KOPT-K1 (cell line): ENCODE data around the gene RAB3C.

Source experiments
- H3K27ac ChIP-seq: fragments of 200-600 bp; sonication (generic); 2 replicates; pipeline ENCODE4 v1.5.1; 2016; ENCODE audit warnings: antibody characterized with exemption, mild to moderate bottlenecking, low read depth, low read length; ENCODE audit not compliant: poor library complexity, severe bottlenecking
- H3K36me3 ChIP-seq: fragments of 200-600 bp; sonication (generic); 2 replicates; pipeline ENCODE4 v1.5.1; 2017; ENCODE audit warnings: antibody characterized with exemption, mild to moderate bottlenecking, low read length, moderate library complexity; ENCODE audit not compliant: insufficient read depth
- H3K9me3 ChIP-seq: fragments of 200-600 bp; sonication (generic); 2 replicates; pipeline ENCODE4 v1.5.1; 2017; ENCODE audit warnings: antibody characterized with exemption, low read length, mild to moderate bottlenecking; ENCODE audit not compliant: insufficient read depth, poor library complexity, severe bottlenecking

Gene RAB3C

GRCh38 chr5:58852566-58852965 lies 269.7 kb downstream of the RAB3C start:
- H3K9me3 ChIP-seq = no peaks in the 10 kb centered on the region
- no peaks in the 10 kb centered on the region for H3K36me3 ChIP-seq
- H3K27ac ChIP-seq = no peak overlapping the region

GRCh38 chr5:58854441-58854840 lies 271.6 kb downstream of the RAB3C start:
- H3K9me3 ChIP-seq = no peaks in the 10 kb centered on the region
- no peak overlapping the region for H3K27ac ChIP-seq

GRCh38 chr5:58855851-58856739 lies 273.2 kb downstream of the RAB3C start:
- no peaks in the 10 kb centered on the region for H3K36me3 ChIP-seq
- H3K9me3 ChIP-seq = no peaks in the 10 kb centered on the region
- no peak overlapping the region for H3K27ac ChIP-seq

More at GRCh38 chr5:58854441-58854840, 271.6 kb downstream of the RAB3C start:
- H3K36me3 ChIP-seq = no peaks in the 10 kb centered on the region

- no peak overlapping the region for H3K27ac ChIP-seq
- no peaks in the 10 kb centered on the region for H3K36me3 ChIP-seq
- H3K9me3 ChIP-seq = no peaks in the 10 kb centered on the region
These were observed 274.7 kb downstream of the RAB3C start for GRCh38 chr5:58857609-58858008.

- H3K9me3 ChIP-seq = no peaks in the 10 kb centered on the region
- no peak overlapping the region for H3K27ac ChIP-seq
- no peaks in the 10 kb centered on the region for H3K36me3 ChIP-seq
These were observed 277.8 kb downstream of the RAB3C start for GRCh38 chr5:58860680-58861079.

- H3K9me3 ChIP-seq = no peaks in the 10 kb centered on the region
- no peak overlapping the region for H3K27ac ChIP-seq
- H3K36me3 ChIP-seq = no peaks in the 10 kb centered on the region
These were observed 286.1 kb downstream of the RAB3C start for GRCh38 chr5:58868931-58869330.

- H3K9me3 ChIP-seq = no peaks in the 10 kb centered on the region
- H3K27ac ChIP-seq = no peak overlapping the region
- no peaks in the 10 kb centered on the region for H3K36me3 ChIP-seq
These were observed 288.9 kb downstream of the RAB3C start for GRCh38 chr5:58871648-58872242.

GRCh38 chr5:58872670-58873273 lies 289.9 kb downstream of the RAB3C start:
- Histone ChIP-seq H3K27ac (no peak overlapping the region), H3K9me3 (no peaks in the 10 kb centered on the region), H3K36me3 (no peaks in the 10 kb centered on the region)

- Histone ChIP-seq H3K36me3 (no peaks in the 10 kb centered on the region), H3K9me3 (no peaks in the 10 kb centered on the region), H3K27ac (no peak overlapping the region)
These were observed 292.7 kb downstream of the RAB3C start for GRCh38 chr5:58875599-58875998.

- Histone ChIP-seq H3K36me3 (no peaks in the 10 kb centered on the region), H3K27ac (no peak overlapping the region), H3K9me3 (peaks cover 4% of the 10 kb centered on the region)
These were observed 302.4 kb downstream of the RAB3C start for GRCh38 chr5:58885260-58885659.

GRCh38 chr5:58886315-58887207 lies 303.7 kb downstream of the RAB3C start:
- no peaks in the 10 kb centered on the region for H3K36me3 ChIP-seq
- peaks cover 4% of the 10 kb centered on the region for H3K9me3 ChIP-seq
- H3K27ac ChIP-seq = no peak overlapping the region

- no peak overlapping the region for H3K27ac ChIP-seq
- H3K9me3 ChIP-seq = peaks cover 4% of the 10 kb centered on the region
- no peaks in the 10 kb centered on the region for H3K36me3 ChIP-seq
These were observed 304.4 kb downstream of the RAB3C start for GRCh38 chr5:58887311-58887710.

GRCh38 chr5:58887721-58888409 lies 305.0 kb downstream of the RAB3C start:
- Histone ChIP-seq H3K36me3 (no peaks in the 10 kb centered on the region), H3K9me3 (peaks cover 4% of the 10 kb centered on the region), H3K27ac (no peak overlapping the region)

- no peaks in the 10 kb centered on the region for H3K36me3 ChIP-seq
- no peak overlapping the region for H3K27ac ChIP-seq
- no peaks in the 10 kb centered on the region for H3K9me3 ChIP-seq
These were observed 307.4 kb downstream of the RAB3C start for GRCh38 chr5:58890265-58890664.
